ENCODE results near the gene FAM76A. TPM values are rescaled to one million over a fixed set of nuclear protein-coding genes. Genes with fewer than 3 reads are reported as not detected.
"Not testable (repeated sequence)": the region's sequence is repeated elsewhere in the genome, so short reads cannot be mapped to it uniquely, and the experiment has no call there.

FAM76A gene
- total and polyA plus RNA-seq, 8 donors = 3.7 to 125 (median 11.8) TPM

DNA sequence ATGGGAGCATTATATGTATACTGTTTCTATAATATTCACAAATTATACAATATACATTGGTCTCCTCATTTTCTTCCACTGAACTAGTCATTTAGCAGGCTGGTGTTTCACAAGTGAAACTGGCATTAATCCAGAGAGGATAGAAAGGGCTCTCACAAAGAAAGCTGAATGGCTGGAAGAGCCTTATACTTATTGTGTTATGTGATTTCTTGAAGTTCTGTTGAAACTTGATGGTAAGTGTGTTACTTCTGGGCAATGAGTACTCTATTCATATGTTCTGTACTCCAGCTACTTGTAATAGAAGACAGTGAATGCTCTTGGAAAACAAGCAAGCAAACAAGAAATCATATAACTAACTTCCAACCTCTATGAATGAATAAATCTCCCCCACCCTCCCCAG lies 62.1 kb downstream of the FAM76A start:
- H3K4me1 ChIP-seq = peaks cover 42 to 79% (median 62%) of the 10 kb centered on the region in 4 donors
- no peak for TF ChIP-seq POLR2AphosphoS5 (IDR thresholded peaks at IDR 0.05)
- TF ChIP-seq POLR2A (IDR thresholded peaks at IDR 0.05) = no peak
- TF ChIP-seq EP300 (IDR thresholded peaks at IDR 0.05) = no peak
- no peak for TF ChIP-seq CTCF (IDR thresholded peaks at IDR 0.05)
- H3K27me3 ChIP-seq = no peaks in the 10 kb centered on the region
- DNase-seq = peak in 1 of 2 donors; percentile 28
- intact Hi-C loops (cut with DNase I; ENCODE audit: low total_unique reads) = no loop called here
- H3K36me3 ChIP-seq = peaks cover 17 to 32% (median 31%) of the 10 kb centered on the region in 4 donors
- no peak overlapping the region for H3K4me3 ChIP-seq
- peak overlapping the region; percentile 69 to 84 (median 81) for H3K27ac ChIP-seq
- H3K9me3 ChIP-seq = no peaks in the 10 kb centered on the region

GRCh38 chr1:27789540-27790041 lies 63.8 kb downstream of the FAM76A start:
- WGBS, 5 donors = 27 to 43% (median 36%) methylated on average over 4 of the region's 4 CpGs
- Histone ChIP-seq H3K27ac (peak overlapping the region in 4 of 5 donors; percentile 78 to 84 (median 82)), H3K4me1 (peaks cover 32 to 68% (median 50%) of the 10 kb centered on the region in 4 donors), H3K27me3 (no peaks in the 10 kb centered on the region), H3K4me3 (no peak overlapping the region), H3K36me3 (peaks cover 30 to 49% (median 48%) of the 10 kb centered on the region in 4 donors), H3K9me3 (no peaks in the 10 kb centered on the region)
- peak; percentile 43 to 59 for DNase-seq
- intact Hi-C loops (cut with DNase I; ENCODE audit: low total_unique reads) = no loop called here
- peak; percentile 21 to 77 (median 49) for TF ChIP-seq POLR2AphosphoS5 (IDR thresholded peaks at IDR 0.05)
- TF ChIP-seq CTCF (IDR thresholded peaks at IDR 0.05) = no peak

DNA sequence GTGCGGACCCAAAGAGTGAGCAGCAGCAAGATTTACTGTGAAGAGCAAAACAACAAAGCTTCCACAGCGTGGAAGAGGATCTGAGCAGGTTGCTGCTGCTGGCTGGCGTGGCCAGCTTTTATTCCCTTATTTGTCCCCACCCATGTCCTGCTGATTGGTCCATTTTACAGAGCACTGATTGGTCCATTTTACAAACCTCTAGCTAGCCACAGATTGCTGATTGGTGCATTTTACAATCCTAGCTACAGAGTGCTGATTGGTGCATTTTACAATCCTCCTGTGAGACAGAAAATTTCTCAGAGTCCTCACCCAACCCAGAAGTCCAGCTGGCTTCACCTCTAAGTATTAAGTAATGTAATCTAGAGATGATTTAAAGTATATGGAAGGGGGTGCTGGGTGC lies 64.5 kb downstream of the FAM76A start:
- H3K4me3 ChIP-seq; H3K27me3 ChIP-seq; H3K9me3 ChIP-seq; intact Hi-C loops (cut with DNase I; ENCODE audit: low total_unique reads); DNase-seq: not testable (repeated sequence)
- peaks cover 35 to 56% (median 55%) of the 10 kb centered on the region in 4 donors for H3K36me3 ChIP-seq
- peaks cover 30 to 62% (median 44%) of the 10 kb centered on the region in 4 donors for H3K4me1 ChIP-seq
- WGBS, 5 donors = 93 to 98% (median 96%) methylated on average over 3 of the region's 3 CpGs
- H3K27ac ChIP-seq = peak overlapping the region in 4 of 5 donors; percentile 78 to 84 (median 82)

- Histone ChIP-seq H3K4me3 (no peak overlapping the region), H3K27ac (no peak overlapping the region), H3K9me3 (no peaks in the 10 kb centered on the region), H3K36me3 (peaks cover 63 to 96% (median 95%) of the 10 kb centered on the region in 4 donors), H3K27me3 (no peaks in the 10 kb centered on the region), H3K4me1 (peaks cover 0 to 12% (median 0%) of the 10 kb centered on the region in 4 donors)
- TF ChIP-seq POLR2A (IDR thresholded peaks at IDR 0.05) (no peak), POLR2AphosphoS5 (IDR thresholded peaks at IDR 0.05) (no peak), CTCF (IDR thresholded peaks at IDR 0.05) (no peak), EP300 (IDR thresholded peaks at IDR 0.05) (no peak)
- intact Hi-C loops (cut with DNase I; ENCODE audit: low total_unique reads) = no loop called here
- 42 to 69% (median 57%) methylated on average over 1 of the region's 1 CpG for WGBS, 5 donors
- DNase-seq = no peak
These were observed 69.8 kb downstream of the FAM76A start for GRCh38 chr1:27795601-27796000.

GRCh38 chr1:27804791-27805190 lies 79.0 kb downstream of the FAM76A start:
- H3K36me3 ChIP-seq = peaks cover 42 to 93% (median 82%) of the 10 kb centered on the region in 4 donors
- intact Hi-C loops (cut with DNase I; ENCODE audit: low total_unique reads) = no loop called here
- 82 to 93% (median 86%) methylated on average over 5 of the region's 5 CpGs for WGBS, 5 donors
- H3K27ac ChIP-seq = no peak overlapping the region
- no peaks in the 10 kb centered on the region for H3K27me3 ChIP-seq
- DNase-seq = no peak
- no peaks in the 10 kb centered on the region for H3K4me1 ChIP-seq
- H3K4me3 ChIP-seq = no peak overlapping the region
- H3K9me3 ChIP-seq = no peaks in the 10 kb centered on the region
- TF ChIP-seq POLR2A (IDR thresholded peaks at IDR 0.05) (no peak), CTCF (IDR thresholded peaks at IDR 0.05) (no peak), EP300 (IDR thresholded peaks at IDR 0.05) (no peak), POLR2AphosphoS5 (IDR thresholded peaks at IDR 0.05) (no peak)

All from stomach (tissue), 9 donors.